Measurements from ENCODE around the gene CIC. TPM values are rescaled to one million over a fixed set of nuclear protein-coding genes. Genes with fewer than 3 reads are reported as not detected.

CIC gene
- total and polyA plus RNA-seq, 9 of the 15 experiments (the other 6 are each of a cell fraction or from before 2014, with no cell fraction given), result 0.07 to 44.7 (median 8.6) TPM

DNA sequence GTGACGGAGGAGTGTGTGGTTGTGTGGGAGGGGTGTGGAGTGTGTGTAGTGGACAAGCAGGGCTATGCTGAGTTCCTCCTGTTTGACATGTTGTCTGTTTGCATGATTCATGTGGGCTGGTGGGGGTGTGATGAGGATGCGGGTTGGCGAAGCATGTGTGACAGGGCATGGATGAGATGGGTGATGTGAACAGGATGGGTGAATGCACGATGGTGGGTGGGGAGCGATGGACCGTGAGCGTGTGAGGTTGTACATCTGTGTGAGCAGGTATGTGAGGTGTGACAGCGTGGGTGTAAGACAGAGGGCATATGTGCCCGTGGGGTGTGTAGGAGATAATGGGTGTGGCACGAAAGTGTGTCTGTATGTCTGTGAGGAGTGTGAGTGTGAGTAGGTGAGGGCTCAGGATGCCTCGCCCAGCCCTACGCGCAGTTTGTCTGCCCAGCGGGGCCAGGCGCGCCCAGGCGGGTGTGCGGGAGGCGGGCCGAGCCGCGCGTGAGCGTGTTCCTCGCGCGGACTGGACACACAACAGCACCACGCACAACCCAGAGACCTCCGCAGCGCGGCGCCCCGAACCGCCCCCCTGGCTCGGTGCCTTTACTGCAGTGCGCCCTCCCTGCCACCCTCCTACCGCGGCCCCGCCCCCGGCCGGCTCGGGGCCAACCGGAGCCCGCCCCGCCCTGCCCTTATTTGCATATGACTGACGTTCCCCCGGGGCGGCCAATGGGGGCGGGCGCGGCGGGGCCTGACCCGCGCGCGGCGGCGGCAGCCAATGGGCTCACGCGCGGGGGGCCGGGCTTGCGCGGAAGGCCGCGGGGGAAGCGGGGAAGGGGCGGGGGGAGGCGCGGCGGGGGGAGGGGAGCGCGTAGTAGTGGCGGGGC lies 14.4 kb downstream of the CIC start (continued):
- TF ChIP-seq, protein P1, sequence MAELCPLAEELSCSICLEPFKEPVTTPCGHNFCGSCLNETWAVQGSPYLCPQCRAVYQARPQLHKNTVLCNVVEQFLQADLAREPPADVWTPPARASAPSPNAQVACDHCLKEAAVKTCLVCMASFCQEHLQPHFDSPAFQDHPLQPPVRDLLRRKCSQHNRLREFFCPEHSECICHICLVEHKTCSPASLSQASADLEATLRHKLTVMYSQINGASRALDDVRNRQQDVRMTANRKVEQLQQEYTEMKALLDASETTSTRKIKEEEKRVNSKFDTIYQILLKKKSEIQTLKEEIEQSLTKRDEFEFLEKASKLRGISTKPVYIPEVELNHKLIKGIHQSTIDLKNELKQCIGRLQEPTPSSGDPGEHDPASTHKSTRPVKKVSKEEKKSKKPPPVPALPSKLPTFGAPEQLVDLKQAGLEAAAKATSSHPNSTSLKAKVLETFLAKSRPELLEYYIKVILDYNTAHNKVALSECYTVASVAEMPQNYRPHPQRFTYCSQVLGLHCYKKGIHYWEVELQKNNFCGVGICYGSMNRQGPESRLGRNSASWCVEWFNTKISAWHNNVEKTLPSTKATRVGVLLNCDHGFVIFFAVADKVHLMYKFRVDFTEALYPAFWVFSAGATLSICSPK (IDR thresholded peaks at IDR 0.05; ENCODE audit: borderline replicate concordance), result 0 out of 2 replicates have a peak, but pooled peaks have one; percentile 66
- peak; percentile 89; the same call in 1 of the 2 replicates for TF ChIP-seq HLTF (IDR thresholded peaks at IDR 0.05)
- TF ChIP-seq THRAP3 (IDR thresholded peaks at IDR 0.05; ENCODE audit: borderline replicate concordance), result no peak
- TF ChIP-seq ZBTB7A (IDR thresholded peaks at IDR 0.05; ENCODE audit: borderline replicate concordance, control insufficient read depth, low read depth, low read length), result peak; percentile 48; the same call in 1 of the 2 replicates
- TF ChIP-seq, protein P2, sequence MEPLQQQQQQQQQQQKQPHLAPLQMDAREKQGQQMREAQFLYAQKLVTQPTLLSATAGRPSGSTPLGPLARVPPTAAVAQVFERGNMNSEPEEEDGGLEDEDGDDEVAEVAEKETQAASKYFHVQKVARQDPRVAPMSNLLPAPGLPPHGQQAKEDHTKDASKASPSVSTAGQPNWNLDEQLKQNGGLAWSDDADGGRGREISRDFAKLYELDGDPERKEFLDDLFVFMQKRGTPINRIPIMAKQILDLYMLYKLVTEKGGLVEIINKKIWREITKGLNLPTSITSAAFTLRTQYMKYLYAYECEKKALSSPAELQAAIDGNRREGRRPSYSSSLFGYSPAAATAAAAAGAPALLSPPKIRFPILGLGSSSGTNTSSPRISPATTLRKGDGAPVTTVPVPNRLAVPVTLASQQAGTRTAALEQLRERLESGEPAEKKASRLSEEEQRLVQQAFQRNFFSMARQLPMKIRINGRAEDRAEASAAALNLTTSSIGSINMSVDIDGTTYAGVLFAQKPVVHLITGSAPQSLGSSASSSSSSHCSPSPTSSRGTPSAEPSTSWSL (CRISPR knock-in tag; IDR thresholded peaks at IDR 0.05; ENCODE audit: borderline replicate concordance), result no peak
- no peak for TF ChIP-seq ATF1 (CRISPR knock-in tag; IDR thresholded peaks at IDR 0.05)
- TF ChIP-seq ATF1 (tag; IDR thresholded peaks at IDR 0.05), result peak; percentile 54
- TF ChIP-seq ZNF444 (CRISPR knock-in tag; IDR thresholded peaks at IDR 0.05), result no peak
- TF ChIP-seq HNRNPL (IDR thresholded peaks at IDR 0.05; ENCODE audit: low read depth, low read length), result peak; percentile 86
- no peak for TF ChIP-seq CHD4 (IDR thresholded peaks at IDR 0.05; ENCODE audit: insufficient read depth, insufficient replicate concordance, low read depth, low read length, poor library complexity, severe bottlenecking)
- TF ChIP-seq, protein P3, sequence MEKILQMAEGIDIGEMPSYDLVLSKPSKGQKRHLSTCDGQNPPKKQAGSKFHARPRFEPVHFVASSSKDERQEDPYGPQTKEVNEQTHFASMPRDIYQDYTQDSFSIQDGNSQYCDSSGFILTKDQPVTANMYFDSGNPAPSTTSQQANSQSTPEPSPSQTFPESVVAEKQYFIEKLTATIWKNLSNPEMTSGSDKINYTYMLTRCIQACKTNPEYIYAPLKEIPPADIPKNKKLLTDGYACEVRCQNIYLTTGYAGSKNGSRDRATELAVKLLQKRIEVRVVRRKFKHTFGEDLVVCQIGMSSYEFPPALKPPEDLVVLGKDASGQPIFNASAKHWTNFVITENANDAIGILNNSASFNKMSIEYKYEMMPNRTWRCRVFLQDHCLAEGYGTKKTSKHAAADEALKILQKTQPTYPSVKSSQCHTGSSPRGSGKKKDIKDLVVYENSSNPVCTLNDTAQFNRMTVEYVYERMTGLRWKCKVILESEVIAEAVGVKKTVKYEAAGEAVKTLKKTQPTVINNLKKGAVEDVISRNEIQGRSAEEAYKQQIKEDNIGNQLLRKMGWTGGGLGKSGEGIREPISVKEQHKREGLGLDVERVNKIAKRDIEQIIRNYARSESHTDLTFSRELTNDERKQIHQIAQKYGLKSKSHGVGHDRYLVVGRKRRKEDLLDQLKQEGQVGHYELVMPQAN (IDR thresholded peaks at IDR 0.05; ENCODE audit: borderline replicate concordance), result peak; percentile 80
- TF ChIP-seq, protein P4, sequence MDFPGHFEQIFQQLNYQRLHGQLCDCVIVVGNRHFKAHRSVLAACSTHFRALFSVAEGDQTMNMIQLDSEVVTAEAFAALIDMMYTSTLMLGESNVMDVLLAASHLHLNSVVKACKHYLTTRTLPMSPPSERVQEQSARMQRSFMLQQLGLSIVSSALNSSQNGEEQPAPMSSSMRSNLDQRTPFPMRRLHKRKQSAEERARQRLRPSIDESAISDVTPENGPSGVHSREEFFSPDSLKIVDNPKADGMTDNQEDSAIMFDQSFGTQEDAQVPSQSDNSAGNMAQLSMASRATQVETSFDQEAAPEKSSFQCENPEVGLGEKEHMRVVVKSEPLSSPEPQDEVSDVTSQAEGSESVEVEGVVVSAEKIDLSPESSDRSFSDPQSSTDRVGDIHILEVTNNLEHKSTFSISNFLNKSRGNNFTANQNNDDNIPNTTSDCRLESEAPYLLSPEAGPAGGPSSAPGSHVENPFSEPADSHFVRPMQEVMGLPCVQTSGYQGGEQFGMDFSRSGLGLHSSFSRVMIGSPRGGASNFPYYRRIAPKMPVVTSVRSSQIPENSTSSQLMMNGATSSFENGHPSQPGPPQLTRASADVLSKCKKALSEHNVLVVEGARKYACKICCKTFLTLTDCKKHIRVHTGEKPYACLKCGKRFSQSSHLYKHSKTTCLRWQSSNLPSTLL (IDR thresholded peaks at IDR 0.05), result peak; percentile 70; the same call in 1 of the 2 replicates
- peak; percentile 39 for TF ChIP-seq KDM5B (IDR thresholded peaks at IDR 0.05; ENCODE audit: insufficient replicate concordance, low read depth, low read length)
- peak; percentile 28 to 52 for TF ChIP-seq MAZ (CRISPR knock-in tag; conservative IDR thresholded peaks at IDR 0.05 in 1 of 2, IDR thresholded peaks at IDR 0.05 in 1 of 2)
- peak; percentile 34 to 70; a peak in 3 of 4 replicates for TF ChIP-seq ARNT (IDR thresholded peaks at IDR 0.05)
- TF ChIP-seq GATAD2B (IDR thresholded peaks at IDR 0.05; ENCODE audit: borderline replicate concordance), result no peak; the same call in 1 of the 2 replicates
- TF ChIP-seq SMARCA4 (IDR thresholded peaks at IDR 0.05), result 0 out of 2 replicates have a peak, but pooled peaks have one; percentile 50
- peak; percentile 35 to 74; a peak in 3 of 4 replicates for TF ChIP-seq FOXK2 (conservative IDR thresholded peaks at IDR 0.05 in 1 of 2, IDR thresholded peaks at IDR 0.05 in 1 of 2; ENCODE audit: low read depth in 2 of 2)
- TF ChIP-seq GABPB1 (CRISPR knock-in tag; IDR thresholded peaks at IDR 0.05), result peak; percentile 27; the same call in 1 of the 2 replicates
